ENCODE results near the gene IGF2BP2.
"Not testable (repeated sequence)": the region's sequence is repeated elsewhere in the genome, so short reads cannot be mapped to it uniquely, and the experiment has no call there.

IGF2BP2 gene

DNA sequence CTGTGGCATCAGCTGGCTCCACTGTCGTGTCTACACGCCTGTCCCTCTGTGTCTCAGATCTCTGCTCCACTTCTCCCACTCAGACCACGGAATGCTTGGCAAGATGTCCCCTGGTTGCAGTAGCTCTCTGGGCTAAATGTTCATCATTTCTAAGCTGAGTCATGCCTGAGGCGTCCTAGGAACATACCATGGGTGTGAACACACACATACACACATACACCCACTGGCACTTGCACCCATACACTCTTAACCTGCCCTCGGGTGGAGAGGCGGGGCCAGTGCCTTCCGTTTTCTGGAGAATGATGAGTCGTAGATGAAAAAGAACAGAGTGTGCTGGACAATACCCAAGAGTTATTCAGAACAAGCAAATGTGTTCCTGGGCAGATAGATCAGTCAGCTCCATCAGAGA lies 166.3 kb downstream of the IGF2BP2 start:
- DNase-seq = no peak

DNA sequence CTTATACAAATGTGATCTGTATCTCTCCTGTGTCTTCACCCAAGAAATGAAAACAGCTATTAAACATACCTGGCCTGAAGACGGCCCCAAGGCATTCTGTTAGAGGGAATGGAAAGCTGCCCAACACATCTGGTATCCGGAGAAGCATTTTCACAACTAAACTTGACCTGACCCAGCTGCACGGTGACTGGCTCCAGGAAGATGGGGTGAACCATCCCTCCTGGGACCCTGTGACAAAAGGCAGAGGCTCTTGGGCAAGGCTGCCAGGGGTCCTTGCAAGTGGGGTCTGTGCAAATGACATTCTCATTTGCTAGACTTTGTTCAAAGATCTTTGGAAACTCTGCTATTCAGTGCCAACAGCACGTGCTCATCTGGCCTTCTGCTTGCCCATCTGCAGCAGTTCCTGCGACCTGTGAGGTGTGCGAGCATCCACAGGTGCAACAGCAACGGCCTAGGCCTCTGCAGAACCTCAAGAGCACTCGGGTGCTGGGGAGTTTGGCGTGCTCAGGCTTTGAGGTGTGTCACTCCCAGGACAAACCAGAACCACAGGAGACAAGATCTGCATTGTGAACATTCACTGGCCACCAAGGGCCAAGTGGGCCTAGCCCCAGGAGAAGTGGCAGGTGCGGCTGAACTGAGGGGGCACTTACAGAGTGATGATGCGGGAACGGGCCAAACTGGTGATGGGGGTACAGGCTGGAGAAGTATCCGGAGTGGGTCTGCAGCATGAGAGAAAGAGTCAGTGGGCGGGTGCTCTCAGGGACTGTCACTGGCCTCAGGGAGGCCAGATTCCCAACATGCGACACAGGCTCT lies 166.9 kb downstream of the IGF2BP2 start:
- no peak for DNase-seq

GRCh38 chr3:185657211-185657610 lies 167.6 kb downstream of the IGF2BP2 start:
- no peak for DNase-seq

- DNase-seq = no peak
Measured at GRCh38 chr3:185656321-185656840, 168.5 kb downstream of the IGF2BP2 start.

- no peak for DNase-seq
Measured at GRCh38 chr3:185655426-185656320, 169.2 kb downstream of the IGF2BP2 start.

GRCh38 chr3:185654758-185655145 lies 170.1 kb downstream of the IGF2BP2 start:
- no peak for DNase-seq

GRCh38 chr3:185653949-185654757 lies 170.7 kb downstream of the IGF2BP2 start:
- DNase-seq = no peak

DNA sequence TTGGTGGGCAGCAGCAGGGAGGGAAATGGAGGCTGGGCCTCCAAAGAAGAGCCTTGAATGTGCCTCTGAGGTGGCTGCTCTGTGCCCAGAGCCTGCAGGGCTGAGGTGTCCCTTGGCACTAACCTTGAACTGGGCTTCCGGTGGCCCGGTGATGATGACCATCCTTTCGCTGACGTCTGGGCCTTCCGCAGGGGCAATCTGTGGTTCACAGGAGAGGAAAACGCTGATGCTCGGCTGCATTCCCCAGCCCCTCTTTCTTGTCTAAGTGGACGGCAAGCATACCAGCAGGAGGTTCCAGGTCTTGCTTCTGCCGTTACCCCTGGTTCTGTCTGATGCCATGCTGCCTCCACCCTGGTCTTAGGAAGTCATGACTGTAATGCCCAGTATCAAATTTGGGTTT lies 172.9 kb downstream of the IGF2BP2 start:
- no peak for DNase-seq

DNA sequence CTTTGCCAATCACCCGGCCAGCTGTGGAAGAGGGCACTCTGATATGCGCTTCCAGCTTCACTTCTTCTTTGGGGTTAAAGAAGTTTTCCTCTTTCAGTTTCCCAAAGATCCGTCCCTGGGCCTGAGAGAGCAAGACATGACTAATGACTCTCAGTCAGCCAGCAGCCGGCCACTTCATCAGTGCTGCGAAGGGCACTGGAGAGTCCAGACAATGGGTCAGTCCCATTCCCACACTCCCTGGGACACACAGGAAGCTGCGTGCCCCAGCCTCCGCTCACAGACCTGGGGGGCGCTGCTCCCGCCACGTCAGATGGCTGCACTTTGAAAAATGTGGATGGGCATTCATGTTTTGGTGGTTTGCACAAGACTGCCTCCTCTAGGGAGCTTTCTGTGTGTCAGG lies 175.4 kb downstream of the IGF2BP2 start:
- DNase-seq = no peak

DNA sequence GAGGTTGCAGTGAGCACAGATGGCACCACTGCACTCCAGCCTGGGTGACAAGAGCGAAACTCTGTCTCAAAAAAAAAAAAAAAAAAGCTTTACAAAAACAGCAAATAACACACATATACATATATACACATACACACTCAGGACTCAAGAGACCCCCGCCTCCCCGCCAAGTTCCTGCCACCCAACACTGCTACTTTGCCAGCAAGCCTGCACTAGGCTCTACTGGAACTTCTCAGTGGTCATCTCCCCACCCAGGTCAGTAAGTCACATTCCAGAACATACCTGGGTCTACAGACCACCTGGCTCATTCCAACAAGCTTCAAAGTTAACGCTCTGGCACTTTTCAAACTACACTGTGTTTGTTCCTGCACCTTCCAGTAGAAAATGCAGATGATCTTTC lies 176.4 kb downstream of the IGF2BP2 start:
- no peak for DNase-seq

DNA sequence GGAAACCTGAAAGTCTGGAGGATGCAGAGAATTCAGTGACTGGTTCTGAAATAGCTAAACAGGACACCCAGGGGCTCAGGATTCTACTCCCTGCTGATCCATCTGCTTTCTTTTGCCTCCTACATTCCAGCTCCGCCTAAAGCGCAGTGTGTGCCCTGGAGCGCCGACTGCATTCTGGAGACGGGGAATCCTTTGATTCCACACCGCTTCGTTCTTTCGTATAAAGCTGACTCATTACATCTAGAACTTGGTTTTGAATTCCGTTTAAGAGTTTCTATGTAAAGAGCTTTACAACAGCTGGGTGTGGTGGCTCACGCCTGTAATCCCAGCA lies 177.0 kb downstream of the IGF2BP2 start:
- DNase-seq = no peak

DNA sequence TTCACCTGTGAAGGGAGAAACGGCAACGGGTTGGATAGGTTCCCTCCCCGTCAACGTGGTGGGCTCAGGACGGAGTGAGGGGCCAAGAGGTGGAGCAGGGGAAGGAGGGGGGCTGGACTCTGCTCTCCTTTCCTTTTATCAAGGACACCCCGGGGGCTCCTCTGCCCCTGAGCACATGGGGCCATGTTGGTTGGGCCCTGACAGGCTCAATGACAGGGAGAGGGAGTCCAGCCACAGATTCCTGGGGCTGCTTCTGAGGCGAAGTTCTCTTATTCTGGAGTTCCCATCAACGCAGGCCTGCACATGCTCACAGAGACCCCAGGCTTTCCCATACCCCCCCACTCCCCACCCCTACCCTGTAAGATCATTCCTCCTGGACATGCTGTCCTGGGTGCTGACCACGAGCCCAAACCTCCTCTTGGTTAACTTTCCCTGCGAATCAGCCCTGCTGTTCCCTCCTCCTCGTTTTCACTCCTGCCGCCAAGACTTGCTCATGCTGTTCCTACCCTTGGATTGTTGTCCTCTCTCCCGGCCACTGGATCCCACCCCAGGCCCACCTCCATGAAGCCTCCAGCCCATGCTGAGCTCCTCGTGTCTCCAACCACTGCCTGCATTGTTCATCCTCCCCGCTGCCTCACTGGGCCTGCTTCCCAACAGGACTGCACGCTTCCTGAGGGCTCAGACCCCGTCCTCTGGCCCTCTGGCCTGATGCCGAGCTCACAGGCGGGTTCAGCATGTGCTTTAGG lies 177.5 kb downstream of the IGF2BP2 start:
- no peak for DNase-seq

DNA sequence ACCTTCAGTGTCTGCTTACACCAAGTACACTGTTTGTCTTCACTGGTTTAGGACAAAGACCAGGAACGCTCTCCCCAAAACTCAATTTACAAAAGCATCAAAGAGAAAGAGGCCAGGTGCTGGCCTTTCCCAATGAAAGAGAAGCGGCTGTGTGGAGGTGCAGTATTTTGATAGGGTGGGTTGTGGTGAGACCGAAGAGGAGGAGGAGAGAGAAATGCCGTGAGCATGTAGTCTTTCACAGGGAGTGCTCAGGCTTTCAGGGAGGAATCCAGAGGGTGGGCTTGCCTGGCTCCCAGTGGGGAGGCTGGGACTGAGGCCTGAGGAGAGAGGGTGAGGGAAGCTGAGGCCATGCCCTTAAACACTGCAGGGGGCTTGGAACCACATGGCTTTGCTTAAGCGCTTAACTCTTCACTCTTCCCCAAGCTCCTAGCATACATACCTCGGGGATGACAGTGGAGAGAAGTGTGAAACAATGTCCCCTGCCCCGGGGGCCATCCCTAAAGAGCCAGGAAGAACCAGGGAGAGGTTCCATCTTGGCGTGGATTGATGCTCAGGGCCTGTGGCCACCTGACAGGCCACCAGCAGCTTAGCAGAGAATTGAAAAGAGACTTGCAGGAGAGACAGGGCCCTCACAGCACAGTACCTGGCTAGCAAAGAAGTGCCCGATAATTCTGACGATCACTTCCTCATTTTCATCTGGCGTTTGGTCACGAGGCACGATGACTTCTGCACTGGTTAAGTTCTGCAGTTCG lies 178.3 kb downstream of the IGF2BP2 start:
- no peak for DNase-seq

GRCh38 chr3:185645596-185646381 lies 179.1 kb downstream of the IGF2BP2 start:
- DNase-seq = no peak

- not testable (repeated sequence) for DNase-seq
Measured at GRCh38 chr3:185645191-185645590, 179.7 kb downstream of the IGF2BP2 start.

GRCh38 chr3:185640308-185640707 lies 184.5 kb downstream of the IGF2BP2 start:
- DNase-seq = no peak

DNA sequence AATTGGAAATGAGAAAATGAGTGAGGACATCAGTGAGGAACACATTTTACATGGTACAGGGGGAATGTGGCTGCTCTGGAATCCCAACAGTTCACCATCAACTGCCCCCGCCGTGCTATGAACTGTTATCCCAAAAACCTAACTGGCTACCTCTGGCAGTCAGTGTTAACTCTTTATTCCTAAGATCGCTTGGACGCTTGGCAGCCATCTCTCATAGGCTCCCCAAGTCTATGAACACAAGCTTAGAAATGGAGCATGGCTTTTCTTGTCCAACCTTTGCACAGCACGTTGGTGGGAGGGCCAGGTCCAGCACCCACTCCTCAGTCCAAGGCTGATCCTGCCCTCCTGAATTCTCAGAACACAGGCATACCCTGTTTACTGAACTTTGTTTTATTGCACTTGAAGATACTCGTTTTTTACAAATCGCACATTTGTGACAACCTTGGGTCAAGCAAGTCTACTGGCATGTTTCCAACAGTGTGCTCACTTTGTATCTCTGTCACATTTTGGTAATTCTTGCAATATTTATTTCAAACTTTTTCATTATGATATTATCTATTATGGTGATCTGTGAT lies 185.1 kb downstream of the IGF2BP2 start:
- no peak for DNase-seq

DNA sequence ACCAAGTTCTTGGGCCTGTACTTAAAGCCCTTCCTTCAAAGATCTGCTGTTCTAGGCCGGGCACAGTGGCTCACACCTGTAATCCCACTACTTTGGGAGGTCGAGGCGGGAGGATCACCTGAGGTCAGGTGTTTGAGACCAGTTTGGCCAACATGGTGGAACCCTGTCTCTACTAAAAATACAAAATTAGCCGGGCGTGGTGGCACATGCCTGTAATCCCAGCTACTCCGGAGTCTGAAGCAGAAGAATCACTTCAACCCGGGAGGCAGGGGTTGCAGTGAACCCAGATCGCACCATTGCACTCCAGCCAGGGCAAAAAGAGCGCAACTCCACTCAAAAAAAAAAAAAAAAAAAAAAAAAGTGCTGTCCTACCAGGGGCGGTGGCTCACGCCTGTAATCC lies 186.2 kb downstream of the IGF2BP2 start:
- DNase-seq = not testable (repeated sequence)

DNA sequence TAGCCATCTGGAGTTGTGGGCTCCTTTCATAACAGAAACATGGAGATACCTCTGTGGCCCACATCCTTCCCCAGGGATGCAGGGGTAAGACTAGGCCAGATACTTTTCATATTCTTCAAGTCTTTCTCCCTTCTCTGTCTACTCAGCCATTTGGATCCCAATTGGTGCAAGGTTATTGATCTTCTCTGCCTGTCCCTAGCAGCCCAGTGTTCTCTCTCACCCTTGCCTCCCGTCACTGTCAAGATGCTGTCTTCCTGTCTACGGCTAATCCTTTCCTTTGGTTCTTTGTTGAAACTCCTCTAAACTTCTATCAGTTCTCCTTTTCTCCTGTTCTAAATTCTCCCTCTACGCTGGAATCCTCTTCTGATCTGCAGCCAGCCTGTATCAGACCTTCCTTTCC lies 187.5 kb downstream of the IGF2BP2 start:
- no peak for DNase-seq

- no peak for DNase-seq
Measured at GRCh38 chr3:185632996-185633395, 191.8 kb downstream of the IGF2BP2 start.
